B cell (primary cell): ENCODE data around the gene SLC16A9. TPM values are rescaled to one million over a fixed set of nuclear protein-coding genes. Genes with fewer than 3 reads are reported as not detected.

Experiments
- ATAC-seq: fragments of 200-7000 bp; cut with Tn5 transposase; one replicate; pipeline ENCODE4 v1.10.0; 2021; ENCODE audit warnings: low read depth, mild to moderate bottlenecking, moderate number of reproducible peaks, moderate library complexity
- CTCF ChIA-PET: fragments of 350-600 bp; sonication (Branson Sonifier 250); formaldehyde crosslinking; loops from one replicate; lab custom pipeline; 2021; ENCODE audit warnings: antibody characterized with exemption, inconsistent platforms; lab: Charles Lee
- POLR2A ChIA-PET: fragments of 350-600 bp; sonication (Branson Sonifier 250); formaldehyde crosslinking; loops from one replicate; lab custom pipeline; 2021; ENCODE audit warnings: antibody characterized with exemption; lab: Charles Lee
- DNase-seq: peaks from one replicate; pipeline ENCODE4 v3.0.0; 2013
- H2AFZ ChIP-seq: 2 replicates; pipeline ENCODE4 v1.6.1; 2012; ENCODE audit warnings: mild to moderate bottlenecking, low read depth, low read length; ENCODE audit not compliant: insufficient read depth, poor library complexity, severe bottlenecking
- H3K27ac ChIP-seq, 2 donors: 1 replicate in 1 of 2; 2 replicates in 1 of 2; pipeline ENCODE4 v1.5.1; 2012 to 2013; ENCODE audit warnings: low read length in 2 of 2, mild to moderate bottlenecking in 2 of 2, moderate library complexity in 1 of 2
- H3K27me3 ChIP-seq, 4 experiments: fragments of 200-600 bp in 1 of 4; sonication (generic) in 1 of 4; replicated peaks in 1 of 4; 1 replicate in 2 of 4; 2 replicates in 2 of 4; pipeline versions ENCODE4 v1.6.1 to v1.7.0; 2013 to 2016; ENCODE audit warnings: low read length in 3 of 4, mild to moderate bottlenecking in 2 of 4, mixed read lengths in 1 of 4, moderate library complexity in 1 of 4; ENCODE audit not compliant: insufficient read depth in 4 of 4, control insufficient read depth in 3 of 4; ENCODE audit errors: control extremely low read depth in 1 of 4
- H3K36me3 ChIP-seq, 2 experiments: replicated peaks in 1 of 2; 1 replicate in 1 of 2; 2 replicates in 1 of 2; pipeline versions ENCODE4 v1.6.1 to v1.7.1; 2013; ENCODE audit warnings: low read length in 1 of 2; ENCODE audit not compliant: insufficient read depth in 2 of 2, control insufficient read depth in 1 of 2; ENCODE audit errors: control extremely low read depth in 1 of 2, extremely low read depth in 1 of 2
- H3K4me1 ChIP-seq, 2 donors: fragments of 200-600 bp in 1 of 2; sonication (generic) in 1 of 2; 1 replicate in 1 of 2; 2 replicates in 1 of 2; pipeline versions ENCODE4 v1.5.1 to v1.6.1; 2013 to 2017; ENCODE audit warnings: low read length in 2 of 2; ENCODE audit not compliant: control insufficient read depth in 2 of 2, insufficient read depth in 2 of 2
- H3K4me2 ChIP-seq: replicated peaks from 2 replicates; pipeline ENCODE3; 2012; ENCODE audit warnings: mild to moderate bottlenecking, low read depth, low read length; ENCODE audit not compliant: poor library complexity, severe bottlenecking
- H3K4me3 ChIP-seq, 5 experiments: fragments of 200-600 bp in 1 of 5; sonication (generic) in 1 of 5; 1 replicate in 3 of 5; 2 replicates in 2 of 5; pipeline versions ENCODE4 v1.5.1 to v1.7.0; 2011 to 2016; ENCODE audit warnings: low read length in 4 of 5, mild to moderate bottlenecking in 4 of 5, low read depth in 2 of 5, control low read depth in 1 of 5, moderate library complexity in 1 of 5; ENCODE audit not compliant: insufficient read depth in 1 of 5; ENCODE audit errors: control extremely low read depth in 1 of 5, extremely low read depth in 1 of 5
- H3K79me2 ChIP-seq: fragments of 200-600 bp; sonication (generic); one replicate; pipeline ENCODE4 v1.6.0; 2016; ENCODE audit warnings: low read length; ENCODE audit not compliant: control insufficient read depth, insufficient read depth
- H3K9ac ChIP-seq: fragments of 200-600 bp; sonication (generic); 2 replicates; pipeline ENCODE4 v1.6.1; 2017; ENCODE audit warnings: mild to moderate bottlenecking, low read length, moderate library complexity
- H3K9me3 ChIP-seq, 3 donors: one replicate each; pipeline versions ENCODE4 v1.6.1 to v1.7.1; 2013; ENCODE audit warnings: low read length in 2 of 3; ENCODE audit not compliant: control insufficient read depth in 2 of 3, insufficient read depth in 1 of 3; ENCODE audit errors: control extremely low read depth in 1 of 3
- H4K20me1 ChIP-seq: 2 replicates; pipeline ENCODE4 v1.6.0; 2012; ENCODE audit warnings: mild to moderate bottlenecking, low read length; ENCODE audit not compliant: insufficient read depth, control insufficient read depth, poor library complexity, severe bottlenecking
- H3K27ac Mint-ChIP-seq: one replicate; pipeline ENCODE4 v1.8.0; 2021; ENCODE audit warnings: mixed read lengths
- H3K27me3 Mint-ChIP-seq: one replicate; pipeline ENCODE4 v1.8.0; 2021; ENCODE audit warnings: mixed read lengths
- H3K4me1 Mint-ChIP-seq: one replicate; pipeline ENCODE4 v1.8.0; 2021; ENCODE audit warnings: mixed read lengths
- H3K4me3 Mint-ChIP-seq: one replicate; pipeline ENCODE4 v1.8.0; 2021; ENCODE audit warnings: mixed read lengths
- H3K9me3 Mint-ChIP-seq: one replicate; pipeline ENCODE4 v1.8.0; 2022; ENCODE audit warnings: mixed read lengths; ENCODE audit not compliant: insufficient read depth
- CTCF ChIP-seq: fragments of 200-600 bp; IDR thresholded peaks from one replicate; pipeline ENCODE4 v1.8.0; 2022; ENCODE audit warnings: antibody characterized with exemption, mild to moderate bottlenecking
- EZH2 ChIP-seq: IDR thresholded peaks from 2 replicates; pipeline ENCODE4 v1.6.1; 2012; ENCODE audit warnings: borderline replicate concordance, low read depth, mild to moderate bottlenecking, moderate library complexity, low read length; ENCODE audit not compliant: insufficient read depth, poor library complexity, severe bottlenecking
- WGBS: methylation state at CpG from one replicate; pipeline ENCODE4 v1.1.5; 2013; ENCODE audit warnings: missing lambda C conversion rate; ENCODE audit not compliant: insufficient coverage; 5-methylcytosine and 5-hydroxymethylcytosine counted together
- intact Hi-C: fragments of 100-400 bp; cut with micrococcal nuclease; formaldehyde crosslinking; loops from one replicate; pipeline ENCODE4 v1.10.0; 2022
- polyA plus RNA-seq: library from polyadenylated mRNA; depleted of rRNA; stranded (reverse); fragments of >200 nt; gene quantifications from 2 replicates; pipeline ENCODE4 v1.2.3, GENCODE V29; 2012
- total RNA-seq, 2 donors: library from RNA; stranded (reverse); fragments of 120-200 nt in 1 of 2; gene quantifications; 1 replicate in 1 of 2; 2 replicates in 1 of 2; pipeline versions ENCODE4 v1.2.3 to v1.2.4, GENCODE V29; 2013 to 2022

Gene SLC16A9
- total and polyA plus RNA-seq, 2 donors (not counting 1 experiment from before 2014, with no cell fraction given), result 0.04 TPM; not detected in 1

GRCh38 chr10:59750155-59750945 is 40.7 kb upstream of the SLC16A9 start:
- Histone ChIP-seq H3K4me3 (no peak overlapping the region), H3K36me3 (no peaks in the 10 kb centered on the region), H3K4me1 (no peaks in the 10 kb centered on the region), H3K9ac (no peak overlapping the region), H3K27me3 (peaks cover 0 to 3% (median 0%) of the 10 kb centered on the region in 4 experiments), H3K9me3 (no peaks in the 10 kb centered on the region), H4K20me1 (no peaks in the 10 kb centered on the region), H3K79me2 (no peaks in the 10 kb centered on the region), H3K27ac (no peak overlapping the region), H2AFZ (no peak overlapping the region), H3K4me2 (no peak overlapping the region)
- TF ChIP-seq EZH2 (no peak), CTCF (no peak)
- DNase-seq, result no peak
- no peaks in the 10 kb centered on the region for H3K4me1 Mint-ChIP-seq
- intact Hi-C loops, result no loop called here
- CTCF ChIA-PET, result no interaction called here
- H3K4me3 Mint-ChIP-seq, result no peak overlapping the region
- WGBS, result 93% methylated on average over 9 of the region's 12 CpGs
- peaks cover 32% of the 10 kb centered on the region for H3K27me3 Mint-ChIP-seq
- POLR2A ChIA-PET, result no interaction called here
- no peak overlapping the region for H3K27ac Mint-ChIP-seq
- ATAC-seq, result no peak
- no peaks in the 10 kb centered on the region for H3K9me3 Mint-ChIP-seq

DNA sequence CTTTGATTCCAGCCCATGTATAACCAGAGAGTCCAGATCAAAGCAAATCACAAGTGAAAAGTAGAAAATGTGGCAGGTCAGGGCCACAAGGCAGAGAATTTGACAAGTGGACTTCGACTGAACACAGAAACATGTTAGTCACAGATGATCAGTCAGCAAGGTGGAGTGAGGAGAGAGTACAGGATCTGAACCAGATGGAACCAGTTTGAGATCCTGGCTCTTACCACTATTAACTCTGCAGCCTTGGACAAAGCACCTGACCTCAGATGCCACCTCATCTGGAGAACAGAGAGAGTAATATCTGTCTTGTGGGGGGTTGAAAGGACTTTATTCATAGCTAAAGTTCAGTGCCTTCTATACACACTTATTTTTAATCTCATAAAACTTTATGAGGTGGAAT is 39.2 kb upstream of the SLC16A9 start:
- Mint-ChIP-seq H3K4me1 (no peaks in the 10 kb centered on the region), H3K27ac (no peak overlapping the region), H3K4me3 (no peak overlapping the region), H3K27me3 (peaks cover 32% of the 10 kb centered on the region), H3K9me3 (no peaks in the 10 kb centered on the region)
- peaks cover 0 to 3% (median 0%) of the 10 kb centered on the region in 4 experiments for H3K27me3 ChIP-seq
- CTCF ChIA-PET, result interaction anchor here (0.6 kb wide), 1 partner anchor 897 kb away, joined by 3 read pairs; no protein-coding TSS in a partner anchor
- H3K9ac ChIP-seq, result no peak overlapping the region
- intact Hi-C loops, result no loop called here
- DNase-seq (no peak), ATAC-seq (no peak)
- H3K9me3 ChIP-seq, result peaks cover 0 to 5% (median 0%) of the 10 kb centered on the region in 3 donors
- WGBS, result 78% methylated on average over 1 of the region's 1 CpG
- no peaks in the 10 kb centered on the region for H4K20me1 ChIP-seq
- H2AFZ ChIP-seq, result no peak overlapping the region
- no peaks in the 10 kb centered on the region for H3K36me3 ChIP-seq
- POLR2A ChIA-PET, result no interaction called here
- H3K4me2 ChIP-seq, result no peak overlapping the region
- H3K4me1 ChIP-seq, result no peaks in the 10 kb centered on the region
- no peak overlapping the region for H3K27ac ChIP-seq
- TF ChIP-seq EZH2, result no peak
- TF ChIP-seq CTCF, result no peak
- H3K79me2 ChIP-seq, result no peaks in the 10 kb centered on the region
- no peak overlapping the region for H3K4me3 ChIP-seq
